GM23338 (cell line): ENCODE results near the gene CTSG. TPM values are rescaled to one million over a fixed set of nuclear protein-coding genes. Genes with fewer than 3 reads are reported as not detected.

Experiments
- ATAC-seq: fragments of 200-7000 bp; cut with Tn5 transposase; 3 replicates; pipeline ENCODE4 v1.9.1; 2020
- DNase-seq: peaks from one replicate; pipeline ENCODE4 v3.0.0-alpha.2; 2015; ENCODE audit warnings: low spot score
- H2AFZ ChIP-seq: fragments of 200-600 bp; sonication (generic); 2 replicates; pipeline ENCODE4 v1.8.0; 2016; ENCODE audit warnings: antibody characterized with exemption, mild to moderate bottlenecking, moderate library complexity
- H3F3A ChIP-seq: fragments of 200-600 bp; sonication (generic); replicated peaks from 2 replicates; pipeline ENCODE4 v1.8.0; 2017; ENCODE audit warnings: antibody characterized with exemption, mixed run types, low read depth
- H3K27ac ChIP-seq: fragments of 200-600 bp; sonication (generic); 2 replicates; pipeline ENCODE4 v1.6.1; 2016; ENCODE audit warnings: low read depth
- H3K27me3 ChIP-seq: fragments of 200-600 bp; sonication (generic); 2 replicates; pipeline ENCODE4 v1.8.0; 2016; ENCODE audit warnings: mild to moderate bottlenecking, mixed run types, moderate library complexity; ENCODE audit not compliant: insufficient read depth
- H3K36me3 ChIP-seq: fragments of 200-600 bp; sonication (generic); 2 replicates; pipeline ENCODE4 v1.8.0; 2016; ENCODE audit warnings: mild to moderate bottlenecking; ENCODE audit not compliant: insufficient read depth
- H3K4me1 ChIP-seq: fragments of 200-600 bp; sonication (generic); 2 replicates; pipeline ENCODE4 v1.8.0; 2016; ENCODE audit warnings: mild to moderate bottlenecking, moderate library complexity; ENCODE audit not compliant: insufficient read depth
- H3K4me2 ChIP-seq: fragments of 200-600 bp; sonication (generic); 2 replicates; pipeline ENCODE4 v1.7.1; 2017; ENCODE audit warnings: mixed run types
- H3K4me3 ChIP-seq: fragments of 200-600 bp; sonication (generic); 2 replicates; pipeline ENCODE4 v1.6.1; 2016; ENCODE audit warnings: mixed run types
- H3K79me2 ChIP-seq: fragments of 200-600 bp; sonication (generic); replicated peaks from 2 replicates; pipeline ENCODE4 v1.8.0; 2017; ENCODE audit warnings: mild to moderate bottlenecking; ENCODE audit not compliant: insufficient read depth
- H3K9me2 ChIP-seq: fragments of 200-600 bp; sonication (generic); 2 replicates; pipeline ENCODE4 v1.8.0; 2017; ENCODE audit not compliant: insufficient read depth
- H4K20me1 ChIP-seq: fragments of 200-600 bp; sonication (generic); replicated peaks from 2 replicates; pipeline ENCODE4 v1.8.0; 2017; ENCODE audit warnings: mild to moderate bottlenecking; ENCODE audit not compliant: insufficient read depth
- H3K27ac Mint-ChIP-seq: 2 replicates; pipeline ENCODE4 v1.8.0; 2020; ENCODE audit warnings: inconsistent platforms, mild to moderate bottlenecking, moderate library complexity, mixed read lengths
- H3K27me3 Mint-ChIP-seq: 3 replicates; pipeline ENCODE4 v1.8.0; 2022; ENCODE audit warnings: low read depth, mild to moderate bottlenecking, moderate library complexity, mixed read lengths, inconsistent platforms; ENCODE audit not compliant: insufficient read depth, poor library complexity
- H3K36me3 Mint-ChIP-seq: 3 replicates; pipeline ENCODE4 v1.8.0; 2021; ENCODE audit warnings: low read depth, mild to moderate bottlenecking, inconsistent platforms, moderate library complexity, mixed read lengths
- H3K4me1 Mint-ChIP-seq: 3 replicates; pipeline ENCODE4 v1.8.0; 2020; ENCODE audit warnings: mild to moderate bottlenecking, inconsistent platforms, mixed read lengths
- H3K4me3 Mint-ChIP-seq: 3 replicates; pipeline ENCODE4 v1.8.0; 2021; ENCODE audit warnings: moderate library complexity, mild to moderate bottlenecking, inconsistent platforms, mixed read lengths
- H3K9me3 Mint-ChIP-seq: 3 replicates; pipeline ENCODE4 v1.8.0; 2020; ENCODE audit warnings: moderate library complexity, mild to moderate bottlenecking, inconsistent platforms, mixed read lengths
- CREB1 ChIP-seq: fragments of 250-450 bp; sonication (Bioruptor Pico); IDR thresholded peaks from 2 replicates; pipeline ENCODE4 v1.5.0; 2020; ENCODE audit warnings: low read depth, mild to moderate bottlenecking, moderate library complexity
- EZH2 ChIP-seq: fragments of 200-600 bp; sonication (generic); IDR thresholded peaks from one replicate; pipeline ENCODE4 v1.8.0; 2017; ENCODE audit warnings: antibody characterized with exemption, mild to moderate bottlenecking, low read depth; ENCODE audit not compliant: unreplicated experiment
- EZH2phosphoT487 ChIP-seq: fragments of 200-600 bp; sonication (generic); IDR thresholded peaks from one replicate; pipeline ENCODE4 v1.8.1; 2018; ENCODE audit warnings: antibody characterized with exemption; ENCODE audit not compliant: unreplicated experiment
- NANOG ChIP-seq: IDR thresholded peaks from 2 replicates; pipeline ENCODE4 v1.6.1; 2016; ENCODE audit warnings: antibody characterized with exemption, borderline replicate concordance
- STAT1 ChIP-seq: IDR thresholded peaks from one replicate; pipeline ENCODE4 v1.6.1; 2016; ENCODE audit warnings: antibody characterized with exemption; ENCODE audit not compliant: unreplicated experiment
- ZNF114 ChIP-seq: fragments of 250-450 bp; sonication (Bioruptor Pico); IDR thresholded peaks from 2 replicates; pipeline ENCODE4 v1.5.0; 2020; ENCODE audit warnings: mild to moderate bottlenecking, moderate library complexity
- ZNF331 ChIP-seq: fragments of 250-450 bp; sonication (Bioruptor Pico); IDR thresholded peaks from 2 replicates; pipeline ENCODE4 v1.5.0; 2020; ENCODE audit warnings: low read depth, mild to moderate bottlenecking, moderate library complexity
- polyA plus RNA-seq: library from polyadenylated mRNA; unstranded; fragments of >200 nt; fragmentation: Nextera tagmentation; extraction: Ambion mirVana; gene quantifications from 2 replicates; pipeline ENCODE4 v1.2.1, GENCODE V29; 2016
- total RNA-seq: library from RNA; depleted of rRNA; stranded (reverse); fragments of >200 nt; shearing (Covaris generic); gene quantifications from 2 replicates; pipeline ENCODE4 v1.2.3, GENCODE V29; 2014
- TF ChIP-seq, protein P1 (sequence below): IDR thresholded peaks from one replicate; pipeline ENCODE4 v1.6.1; 2018; ENCODE audit warnings: antibody characterized with exemption; ENCODE audit not compliant: unreplicated experiment
- TF ChIP-seq, protein P2 (sequence below): fragments of 250-450 bp; sonication (Bioruptor Pico); IDR thresholded peaks from 2 replicates; pipeline ENCODE4 v1.5.0; 2020; ENCODE audit warnings: mild to moderate bottlenecking, moderate library complexity

Gene CTSG
- total and polyA plus RNA-seq, 2 experiments from 2014 or later: not detected

DNA sequence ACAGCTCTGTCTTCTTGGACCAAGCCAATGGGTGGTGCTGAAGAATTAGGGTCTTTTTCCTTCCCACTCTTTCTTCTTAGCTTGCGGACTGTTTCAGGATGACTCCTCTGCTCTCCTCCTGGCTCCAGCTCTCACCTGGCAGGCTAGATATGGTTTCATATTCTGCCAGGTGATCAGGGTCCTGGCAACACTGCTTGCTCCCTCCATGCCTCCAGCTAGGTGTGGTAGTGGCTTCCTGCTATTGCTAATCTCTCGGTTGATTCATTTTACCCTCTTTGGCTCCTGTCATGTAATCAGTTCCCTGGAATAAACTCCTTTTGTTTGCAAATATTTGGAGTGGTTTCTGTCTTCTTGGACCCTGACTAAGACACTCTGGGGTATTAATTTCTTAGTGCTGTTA is 37.7 kb upstream of the CTSG start:
- Histone ChIP-seq H4K20me1 (no peaks in the 10 kb centered on the region), H3K79me2 (no peaks in the 10 kb centered on the region), H2AFZ (no peak overlapping the region), H3K27ac (no peak overlapping the region), H3K9me2 (peaks cover 3% of the 10 kb centered on the region; the same call in 1 of the 2 replicates), H3K36me3 (no peaks in the 10 kb centered on the region), H3K4me3 (no peak overlapping the region), H3K4me2 (no peak overlapping the region), H3F3A (no peaks in the 10 kb centered on the region), H3K4me1 (no peaks in the 10 kb centered on the region), H3K27me3 (no peaks in the 10 kb centered on the region)
- Mint-ChIP-seq H3K9me3 (no peaks in the 10 kb centered on the region; the same call in 1 of the 3 replicates), H3K27me3 (peaks cover 6% of the 10 kb centered on the region), H3K4me3 (no peak overlapping the region), H3K36me3 (no peaks in the 10 kb centered on the region), H3K27ac (no peak overlapping the region), H3K4me1 (peaks cover 6% of the 10 kb centered on the region)
- no peak for ATAC-seq
- no peak for DNase-seq
- TF ChIP-seq, protein P1, sequence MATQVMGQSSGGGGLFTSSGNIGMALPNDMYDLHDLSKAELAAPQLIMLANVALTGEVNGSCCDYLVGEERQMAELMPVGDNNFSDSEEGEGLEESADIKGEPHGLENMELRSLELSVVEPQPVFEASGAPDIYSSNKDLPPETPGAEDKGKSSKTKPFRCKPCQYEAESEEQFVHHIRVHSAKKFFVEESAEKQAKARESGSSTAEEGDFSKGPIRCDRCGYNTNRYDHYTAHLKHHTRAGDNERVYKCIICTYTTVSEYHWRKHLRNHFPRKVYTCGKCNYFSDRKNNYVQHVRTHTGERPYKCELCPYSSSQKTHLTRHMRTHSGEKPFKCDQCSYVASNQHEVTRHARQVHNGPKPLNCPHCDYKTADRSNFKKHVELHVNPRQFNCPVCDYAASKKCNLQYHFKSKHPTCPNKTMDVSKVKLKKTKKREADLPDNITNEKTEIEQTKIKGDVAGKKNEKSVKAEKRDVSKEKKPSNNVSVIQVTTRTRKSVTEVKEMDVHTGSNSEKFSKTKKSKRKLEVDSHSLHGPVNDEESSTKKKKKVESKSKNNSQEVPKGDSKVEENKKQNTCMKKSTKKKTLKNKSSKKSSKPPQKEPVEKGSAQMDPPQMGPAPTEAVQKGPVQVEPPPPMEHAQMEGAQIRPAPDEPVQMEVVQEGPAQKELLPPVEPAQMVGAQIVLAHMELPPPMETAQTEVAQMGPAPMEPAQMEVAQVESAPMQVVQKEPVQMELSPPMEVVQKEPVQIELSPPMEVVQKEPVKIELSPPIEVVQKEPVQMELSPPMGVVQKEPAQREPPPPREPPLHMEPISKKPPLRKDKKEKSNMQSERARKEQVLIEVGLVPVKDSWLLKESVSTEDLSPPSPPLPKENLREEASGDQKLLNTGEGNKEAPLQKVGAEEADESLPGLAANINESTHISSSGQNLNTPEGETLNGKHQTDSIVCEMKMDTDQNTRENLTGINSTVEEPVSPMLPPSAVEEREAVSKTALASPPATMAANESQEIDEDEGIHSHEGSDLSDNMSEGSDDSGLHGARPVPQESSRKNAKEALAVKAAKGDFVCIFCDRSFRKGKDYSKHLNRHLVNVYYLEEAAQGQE: no peak
- TF ChIP-seq NANOG (no peak), ZNF331 (CRISPR knock-in tag) (no peak), ZNF114 (CRISPR knock-in tag) (no peak), EZH2phosphoT487 (no peak), CREB1 (CRISPR knock-in tag) (no peak), EZH2 (no peak), STAT1 (no peak)
- TF ChIP-seq, protein P2, sequence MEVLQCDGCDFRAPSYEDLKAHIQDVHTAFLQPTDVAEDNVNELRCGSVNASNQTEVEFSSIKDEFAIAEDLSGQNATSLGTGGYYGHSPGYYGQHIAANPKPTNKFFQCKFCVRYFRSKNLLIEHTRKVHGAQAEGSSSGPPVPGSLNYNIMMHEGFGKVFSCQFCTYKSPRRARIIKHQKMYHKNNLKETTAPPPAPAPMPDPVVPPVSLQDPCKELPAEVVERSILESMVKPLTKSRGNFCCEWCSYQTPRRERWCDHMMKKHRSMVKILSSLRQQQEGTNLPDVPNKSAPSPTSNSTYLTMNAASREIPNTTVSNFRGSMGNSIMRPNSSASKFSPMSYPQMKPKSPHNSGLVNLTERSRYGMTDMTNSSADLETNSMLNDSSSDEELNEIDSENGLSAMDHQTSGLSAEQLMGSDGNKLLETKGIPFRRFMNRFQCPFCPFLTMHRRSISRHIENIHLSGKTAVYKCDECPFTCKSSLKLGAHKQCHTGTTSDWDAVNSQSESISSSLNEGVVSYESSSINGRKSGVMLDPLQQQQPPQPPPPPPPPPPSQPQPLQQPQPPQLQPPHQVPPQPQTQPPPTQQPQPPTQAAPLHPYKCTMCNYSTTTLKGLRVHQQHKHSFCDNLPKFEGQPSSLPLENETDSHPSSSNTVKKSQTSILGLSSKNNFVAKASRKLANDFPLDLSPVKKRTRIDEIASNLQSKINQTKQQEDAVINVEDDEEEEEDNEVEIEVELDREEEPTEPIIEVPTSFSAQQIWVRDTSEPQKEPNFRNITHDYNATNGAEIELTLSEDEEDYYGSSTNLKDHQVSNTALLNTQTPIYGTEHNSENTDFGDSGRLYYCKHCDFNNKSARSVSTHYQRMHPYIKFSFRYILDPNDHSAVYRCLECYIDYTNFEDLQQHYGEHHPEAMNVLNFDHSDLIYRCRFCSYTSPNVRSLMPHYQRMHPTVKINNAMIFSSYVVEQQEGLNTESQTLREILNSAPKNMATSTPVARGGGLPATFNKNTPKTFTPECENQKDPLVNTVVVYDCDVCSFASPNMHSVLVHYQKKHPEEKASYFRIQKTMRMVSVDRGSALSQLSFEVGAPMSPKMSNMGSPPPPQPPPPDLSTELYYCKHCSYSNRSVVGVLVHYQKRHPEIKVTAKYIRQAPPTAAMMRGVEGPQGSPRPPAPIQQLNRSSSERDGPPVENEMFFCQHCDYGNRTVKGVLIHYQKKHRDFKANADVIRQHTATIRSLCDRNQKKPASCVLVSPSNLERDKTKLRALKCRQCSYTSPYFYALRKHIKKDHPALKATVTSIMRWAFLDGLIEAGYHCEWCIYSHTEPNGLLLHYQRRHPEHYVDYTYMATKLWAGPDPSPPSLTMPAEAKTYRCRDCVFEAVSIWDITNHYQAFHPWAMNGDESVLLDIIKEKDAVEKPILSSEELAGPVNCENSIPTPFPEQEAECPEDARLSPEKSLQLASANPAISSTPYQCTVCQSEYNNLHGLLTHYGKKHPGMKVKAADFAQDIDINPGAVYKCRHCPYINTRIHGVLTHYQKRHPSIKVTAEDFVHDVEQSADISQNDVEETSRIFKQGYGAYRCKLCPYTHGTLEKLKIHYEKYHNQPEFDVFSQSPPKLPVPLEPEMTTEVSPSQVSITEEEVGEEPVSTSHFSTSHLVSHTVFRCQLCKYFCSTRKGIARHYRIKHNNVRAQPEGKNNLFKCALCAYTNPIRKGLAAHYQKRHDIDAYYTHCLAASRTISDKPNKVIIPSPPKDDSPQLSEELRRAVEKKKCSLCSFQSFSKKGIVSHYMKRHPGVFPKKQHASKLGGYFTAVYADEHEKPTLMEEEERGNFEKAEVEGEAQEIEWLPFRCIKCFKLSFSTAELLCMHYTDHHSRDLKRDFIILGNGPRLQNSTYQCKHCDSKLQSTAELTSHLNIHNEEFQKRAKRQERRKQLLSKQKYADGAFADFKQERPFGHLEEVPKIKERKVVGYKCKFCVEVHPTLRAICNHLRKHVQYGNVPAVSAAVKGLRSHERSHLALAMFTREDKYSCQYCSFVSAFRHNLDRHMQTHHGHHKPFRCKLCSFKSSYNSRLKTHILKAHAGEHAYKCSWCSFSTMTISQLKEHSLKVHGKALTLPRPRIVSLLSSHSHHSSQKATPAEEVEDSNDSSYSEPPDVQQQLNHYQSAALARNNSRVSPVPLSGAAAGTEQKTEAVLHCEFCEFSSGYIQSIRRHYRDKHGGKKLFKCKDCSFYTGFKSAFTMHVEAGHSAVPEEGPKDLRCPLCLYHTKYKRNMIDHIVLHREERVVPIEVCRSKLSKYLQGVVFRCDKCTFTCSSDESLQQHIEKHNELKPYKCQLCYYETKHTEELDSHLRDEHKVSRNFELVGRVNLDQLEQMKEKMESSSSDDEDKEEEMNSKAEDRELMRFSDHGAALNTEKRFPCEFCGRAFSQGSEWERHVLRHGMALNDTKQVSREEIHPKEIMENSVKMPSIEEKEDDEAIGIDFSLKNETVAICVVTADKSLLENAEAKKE (CRISPR knock-in tag): no peak
